Stimulated activated CD8-positive, alpha-beta memory T cell treated with anti-CD3 and anti-CD28 coated beads, Interleukin-4, amount 100 ng/mL, for 48 hours (primary cell): ENCODE measurements around the gene TCIRG1.
"Not testable (repeated sequence)": the region's sequence is repeated elsewhere in the genome, so short reads cannot be mapped to it uniquely, and the experiment has no call there.

Experiments used
- DNase-seq: peaks from one replicate; pipeline ENCODE4 v3.0.0-alpha.2; 2020

The TCIRG1 gene, protein sequence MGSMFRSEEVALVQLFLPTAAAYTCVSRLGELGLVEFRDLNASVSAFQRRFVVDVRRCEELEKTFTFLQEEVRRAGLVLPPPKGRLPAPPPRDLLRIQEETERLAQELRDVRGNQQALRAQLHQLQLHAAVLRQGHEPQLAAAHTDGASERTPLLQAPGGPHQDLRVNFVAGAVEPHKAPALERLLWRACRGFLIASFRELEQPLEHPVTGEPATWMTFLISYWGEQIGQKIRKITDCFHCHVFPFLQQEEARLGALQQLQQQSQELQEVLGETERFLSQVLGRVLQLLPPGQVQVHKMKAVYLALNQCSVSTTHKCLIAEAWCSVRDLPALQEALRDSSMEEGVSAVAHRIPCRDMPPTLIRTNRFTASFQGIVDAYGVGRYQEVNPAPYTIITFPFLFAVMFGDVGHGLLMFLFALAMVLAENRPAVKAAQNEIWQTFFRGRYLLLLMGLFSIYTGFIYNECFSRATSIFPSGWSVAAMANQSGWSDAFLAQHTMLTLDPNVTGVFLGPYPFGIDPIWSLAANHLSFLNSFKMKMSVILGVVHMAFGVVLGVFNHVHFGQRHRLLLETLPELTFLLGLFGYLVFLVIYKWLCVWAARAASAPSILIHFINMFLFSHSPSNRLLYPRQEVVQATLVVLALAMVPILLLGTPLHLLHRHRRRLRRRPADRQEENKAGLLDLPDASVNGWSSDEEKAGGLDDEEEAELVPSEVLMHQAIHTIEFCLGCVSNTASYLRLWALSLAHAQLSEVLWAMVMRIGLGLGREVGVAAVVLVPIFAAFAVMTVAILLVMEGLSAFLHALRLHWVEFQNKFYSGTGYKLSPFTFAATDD

DNA sequence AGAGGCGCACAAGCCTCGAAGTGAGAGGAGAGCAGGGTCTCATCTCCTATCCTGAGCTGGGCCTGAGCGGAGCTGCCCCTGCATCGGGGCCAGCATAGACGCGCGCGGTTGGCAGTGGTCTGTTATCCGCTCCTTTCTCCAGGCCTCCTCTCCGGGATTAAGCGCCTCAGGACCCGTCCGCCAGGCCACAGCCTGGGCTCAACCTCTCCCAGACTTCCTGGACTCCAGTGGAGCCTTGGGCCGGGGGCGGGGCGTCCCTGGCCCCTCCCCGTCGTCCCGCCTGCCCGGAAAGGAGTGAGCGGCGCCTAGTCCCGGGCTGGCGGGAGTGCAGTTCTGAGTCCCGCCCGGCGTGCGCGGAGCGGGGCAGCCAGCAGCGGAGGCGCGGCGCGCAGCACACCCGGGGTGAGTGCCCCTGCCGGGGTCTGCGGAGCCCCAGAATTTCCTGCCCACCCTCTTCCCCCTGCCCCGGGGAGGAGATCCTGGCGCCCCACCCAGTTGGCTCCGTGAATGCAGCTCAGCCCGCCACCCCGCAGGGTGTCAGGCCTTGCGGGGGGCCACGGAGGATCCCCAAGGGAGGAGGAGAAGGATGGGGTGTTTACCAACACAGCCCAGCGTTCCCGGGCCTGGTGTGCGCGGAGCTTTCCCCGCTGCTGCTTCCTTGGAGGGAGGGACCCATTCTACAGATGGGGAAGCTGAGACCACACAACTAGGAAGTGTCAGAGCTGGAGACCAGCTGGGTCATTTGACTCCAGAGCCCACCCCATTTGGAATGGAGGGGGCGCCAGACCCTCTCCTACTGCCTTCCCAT is at the start of gene TCIRG1:
Gene TCIRG1, plus strand, starts transcription at position 308 of the 808 bp plus-strand sequence. CDS start 2,247 bp downstream, outside the sequence.
- peak; percentile 81 for DNase-seq

DNA sequence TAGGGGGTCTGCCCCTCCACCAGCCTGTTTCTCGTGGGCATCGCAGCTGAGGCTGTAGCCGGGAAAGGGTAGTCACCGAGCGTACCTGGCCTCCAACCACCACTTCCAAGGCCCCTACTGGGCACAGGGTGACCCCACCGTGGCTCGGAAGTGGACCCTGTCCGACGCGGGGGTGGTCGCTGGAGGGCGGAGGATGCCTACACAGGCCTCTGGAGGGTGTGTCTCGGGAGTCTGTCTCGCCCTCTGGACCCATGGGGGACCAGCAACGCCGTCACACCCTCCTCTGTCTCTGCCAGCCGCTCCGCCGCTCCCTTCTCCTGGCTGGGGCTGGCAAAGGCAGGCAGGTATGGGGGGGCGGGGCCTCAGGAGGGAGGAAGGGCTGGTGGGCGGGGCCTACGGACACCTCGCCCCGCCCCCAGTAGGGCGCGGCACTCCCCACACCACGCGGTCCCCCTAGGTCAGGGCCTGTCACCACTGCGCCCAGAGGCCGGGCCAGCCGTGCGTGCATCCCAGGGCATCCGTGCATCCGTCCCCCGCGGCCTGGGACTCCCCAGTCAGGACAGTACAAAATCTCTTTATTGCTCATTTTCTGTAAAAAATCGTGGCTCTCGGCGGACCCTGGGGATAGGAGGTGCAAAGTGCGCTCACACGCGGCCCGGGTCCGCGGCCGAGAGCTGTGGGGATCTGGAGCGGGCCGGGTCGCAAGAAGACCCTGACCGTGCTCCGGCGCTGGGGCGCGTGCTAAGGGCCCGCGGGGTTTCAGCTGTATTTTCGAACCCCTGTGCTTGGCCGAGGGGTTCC is 48.1 kb upstream of the TCIRG1 start:
- not testable (repeated sequence) for DNase-seq

DNA sequence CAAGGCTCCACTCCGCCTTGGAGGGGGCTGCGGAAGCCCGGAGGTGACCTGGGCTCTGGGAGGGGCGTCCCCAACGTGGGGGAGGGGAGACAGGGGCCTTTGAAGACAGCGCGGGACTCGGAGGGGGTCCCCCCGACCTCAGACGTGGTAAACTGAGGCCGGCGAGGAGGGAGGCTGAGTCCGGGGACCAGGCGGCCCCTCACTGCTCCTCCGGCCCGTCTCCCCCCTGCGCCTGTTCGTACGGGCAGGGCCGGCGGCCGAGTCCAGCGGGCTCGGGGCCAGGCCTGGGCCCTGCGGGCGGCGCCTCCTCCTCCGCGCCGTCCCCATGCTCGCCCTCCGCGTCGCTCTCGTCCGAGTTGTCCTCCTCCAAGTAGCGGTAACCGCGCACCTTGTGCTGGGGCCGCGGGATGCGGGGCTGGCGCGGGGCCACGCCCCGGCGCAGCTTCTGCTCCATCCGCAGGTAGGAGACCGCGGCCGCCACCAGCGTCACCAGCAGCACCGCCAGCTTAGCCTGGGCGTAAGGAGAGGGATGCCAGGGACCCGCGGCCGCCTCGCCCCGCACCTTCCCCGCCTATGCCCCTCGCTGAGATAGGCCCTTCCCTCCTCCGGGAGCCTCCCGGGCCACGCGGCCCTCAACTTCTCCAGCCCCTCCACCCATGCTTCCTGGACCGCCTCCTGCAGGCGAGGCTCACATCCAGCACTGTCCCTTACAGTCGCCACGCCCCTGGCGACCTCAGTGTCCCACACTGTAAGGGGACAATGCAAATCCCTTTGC is 47.3 kb upstream of the TCIRG1 start:
- not testable (repeated sequence) for DNase-seq

DNA sequence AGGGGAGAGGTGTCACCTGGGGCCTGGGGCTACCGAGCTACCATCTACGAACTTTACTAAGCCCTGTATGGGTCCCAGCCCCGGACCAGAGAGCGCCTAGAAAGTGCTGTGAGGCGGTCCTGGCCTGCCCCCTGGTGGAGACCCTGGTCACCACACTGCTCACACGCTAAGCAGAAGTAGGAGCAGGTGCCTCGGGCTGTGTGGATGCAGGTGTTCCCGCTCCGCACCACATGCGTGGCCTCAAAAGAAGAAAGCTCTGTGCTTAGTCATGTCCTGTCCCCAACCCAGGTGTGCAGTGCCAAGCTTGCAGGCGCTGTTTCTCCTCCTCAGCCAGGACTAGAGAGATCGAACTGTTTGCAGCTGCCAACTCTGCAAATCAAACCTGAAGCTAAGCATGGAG is 45.0 kb upstream of the TCIRG1 start:
- peak; percentile 59 for DNase-seq

DNA sequence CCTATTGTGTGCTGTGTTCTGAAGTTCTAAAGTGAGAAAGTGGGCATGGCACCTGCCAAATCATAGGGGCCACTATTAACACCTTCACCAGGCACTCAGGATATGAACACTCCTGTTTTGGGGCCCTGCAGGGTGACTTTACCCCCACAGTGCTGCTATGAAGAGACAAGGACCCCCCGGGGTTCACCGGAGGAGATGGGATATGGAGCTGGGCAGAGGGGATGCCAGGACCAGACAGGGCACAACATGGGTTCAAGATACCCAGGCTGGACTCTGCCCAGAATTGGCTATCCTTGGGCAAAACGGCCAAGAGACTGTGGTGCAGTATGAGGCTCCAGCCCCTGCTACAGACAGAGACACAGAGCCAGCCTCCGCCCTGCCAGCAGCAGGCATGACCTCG is 44.4 kb upstream of the TCIRG1 start:
- DNase-seq: not testable (repeated sequence)

DNA sequence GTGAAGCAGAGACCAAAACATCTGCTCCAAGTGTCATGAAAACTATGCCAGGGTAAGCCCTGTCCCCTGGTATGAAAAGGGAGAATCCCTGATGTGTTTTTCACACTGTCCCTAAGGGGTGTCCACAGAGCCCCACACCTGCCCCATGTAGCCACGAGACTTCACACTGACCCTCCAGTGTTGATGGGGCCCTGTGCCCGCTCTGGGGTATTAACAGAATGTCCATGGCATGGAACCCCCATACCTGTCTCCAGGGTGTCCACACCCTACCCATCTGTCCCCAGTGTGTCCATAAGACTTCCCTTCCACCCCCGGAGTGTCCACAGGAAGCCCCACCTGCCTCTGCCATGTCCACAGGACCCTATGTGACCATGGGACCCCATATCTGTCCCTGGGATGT is 43.7 kb upstream of the TCIRG1 start:
- DNase-seq: not testable (repeated sequence)

DNA sequence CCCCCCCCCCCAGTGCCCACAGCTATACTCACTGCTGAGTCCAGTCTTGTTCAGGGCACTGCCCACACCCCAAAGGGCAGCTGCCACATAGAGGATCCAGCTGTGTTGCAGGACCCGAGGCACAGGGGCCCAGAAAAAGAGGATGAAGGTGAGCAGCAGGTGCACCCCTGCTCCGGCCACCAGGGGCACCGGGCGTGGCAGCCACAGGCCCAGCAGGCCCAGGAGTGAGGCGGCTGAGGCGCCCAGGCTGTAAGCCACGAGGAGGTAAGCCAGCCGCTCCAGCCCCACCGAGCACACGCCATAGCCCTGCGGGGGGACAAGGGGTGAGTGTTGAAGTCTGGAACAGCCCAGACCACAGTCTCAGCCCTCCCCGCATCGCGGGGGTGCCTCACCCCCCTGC is 43.2 kb upstream of the TCIRG1 start:
- not testable (repeated sequence) for DNase-seq

DNA sequence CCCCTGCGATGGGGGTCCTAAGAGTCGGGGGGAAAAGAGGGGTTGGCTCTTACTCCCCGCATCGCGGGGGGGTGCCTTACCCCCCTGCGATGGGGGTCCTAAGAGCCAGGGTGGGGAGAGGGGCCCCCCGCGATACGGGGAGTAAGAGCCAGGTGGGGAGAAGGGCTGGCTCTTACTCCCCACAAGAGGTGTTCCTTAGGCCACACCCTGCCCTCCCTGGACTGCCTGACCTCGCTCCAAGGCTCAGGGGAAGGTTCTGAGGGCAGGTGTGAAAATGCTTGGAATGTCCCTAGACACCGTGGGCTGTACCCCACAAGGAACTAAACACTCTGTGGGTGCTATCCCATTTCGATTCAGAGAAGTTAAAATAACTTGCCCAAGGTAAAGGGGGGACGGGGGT is 42.8 kb upstream of the TCIRG1 start:
- no peak for DNase-seq

DNA sequence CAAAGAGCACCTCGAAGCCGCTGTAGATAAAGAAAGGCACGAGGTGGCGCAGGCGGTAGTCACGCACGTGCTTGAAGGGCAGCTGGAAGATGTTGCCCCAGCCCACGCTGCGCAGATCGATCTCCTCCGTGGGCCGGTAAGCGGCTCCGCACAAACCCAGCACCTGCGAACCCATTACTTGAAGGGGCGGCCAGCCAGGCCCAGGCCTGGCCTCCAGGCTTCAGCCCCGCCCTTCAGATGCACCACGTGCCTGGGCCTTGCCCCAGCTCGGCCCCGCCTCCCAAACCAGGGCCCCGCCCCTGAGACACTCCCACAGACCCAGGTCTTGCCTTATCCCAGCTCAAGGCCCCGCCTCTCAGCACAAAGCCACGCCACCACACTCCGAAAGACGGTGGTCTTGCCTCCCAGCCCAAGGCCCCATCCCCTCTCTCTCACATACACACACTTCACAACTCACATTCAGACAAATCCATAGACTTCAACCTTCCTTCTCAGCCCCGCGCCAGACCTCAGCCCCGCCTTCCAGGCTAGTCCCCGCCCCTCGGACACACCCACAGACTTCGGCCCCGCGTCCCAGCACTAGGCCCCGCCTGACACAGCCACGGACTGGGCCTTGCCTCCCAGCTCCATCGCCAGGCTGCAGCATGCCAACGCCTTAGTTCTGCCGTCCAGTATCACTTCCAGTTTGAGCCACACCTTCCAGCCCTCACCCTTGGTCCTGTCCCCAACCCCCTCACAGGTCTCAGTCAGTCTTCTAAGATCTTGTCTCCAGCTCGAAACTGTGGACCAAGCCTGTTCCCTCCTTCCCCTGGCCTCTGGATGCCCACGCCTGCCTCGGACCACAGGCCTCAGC is 42.0 kb upstream of the TCIRG1 start:
- DNase-seq: peak; percentile 74

DNA sequence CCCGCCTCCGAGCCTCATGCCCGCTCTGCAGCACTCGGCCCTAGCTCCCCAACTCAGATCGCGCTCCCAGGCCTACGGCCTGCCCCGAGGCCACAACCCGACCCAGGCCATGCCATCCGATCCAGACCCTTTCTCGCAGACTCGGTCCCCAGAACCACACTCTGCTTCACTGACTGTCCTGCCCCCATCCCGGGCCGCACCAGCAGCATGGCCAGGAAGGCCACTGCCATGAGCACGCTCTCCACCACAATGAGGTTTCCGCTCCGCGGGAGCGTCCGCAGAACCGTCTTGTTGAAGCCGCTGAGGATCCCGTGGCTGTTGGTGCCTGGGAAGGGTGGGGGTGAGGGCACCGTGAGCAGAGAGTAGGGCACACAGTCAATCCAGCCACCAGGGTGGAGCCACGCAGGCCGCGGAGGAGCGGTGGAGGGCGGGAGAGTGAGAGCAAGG is 41.3 kb upstream of the TCIRG1 start:
- DNase-seq: no peak

DNA sequence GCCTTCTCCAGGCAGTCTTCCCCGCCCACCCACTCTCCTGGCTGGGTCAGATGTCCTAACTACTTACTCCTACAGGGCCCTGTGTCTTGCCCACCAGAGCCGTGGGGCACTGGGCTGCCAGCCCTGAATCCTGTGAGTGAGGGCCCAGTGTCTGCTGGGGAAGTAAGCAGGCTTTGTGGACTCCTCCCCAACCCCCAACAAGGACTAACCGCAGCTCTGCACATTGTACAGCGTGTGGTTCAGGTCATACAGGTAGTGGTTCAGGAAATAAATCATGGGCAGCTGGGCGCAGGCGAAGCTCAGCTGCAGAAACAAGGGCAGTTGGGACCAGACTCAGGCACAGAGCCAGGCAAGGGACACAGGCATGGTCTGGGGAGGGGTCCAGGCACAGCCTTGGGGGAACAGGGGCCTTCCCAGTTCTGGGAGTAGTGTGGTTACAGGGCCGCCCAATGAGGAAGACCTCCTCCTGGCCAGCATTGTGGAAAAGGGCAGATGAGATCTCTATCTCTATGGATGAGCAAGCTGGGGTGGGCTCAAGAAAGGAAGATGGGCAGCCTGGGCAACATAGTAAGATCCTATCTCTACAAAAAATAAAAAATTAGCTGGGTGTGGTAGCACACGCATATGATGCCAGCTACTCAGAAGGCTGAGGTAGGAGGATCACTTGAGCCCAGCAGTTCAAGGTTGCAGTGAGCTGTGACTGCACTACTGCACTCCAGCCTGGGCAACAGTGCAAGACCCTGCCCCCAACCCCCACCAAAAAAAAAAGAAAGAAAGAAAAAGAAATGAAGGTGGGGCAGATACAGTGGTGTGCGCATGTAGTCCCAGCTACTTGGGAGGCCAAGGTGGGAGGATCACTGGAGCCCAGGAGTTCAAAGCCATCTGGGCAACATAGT is 40.4 kb upstream of the TCIRG1 start:
- no peak for DNase-seq

DNA sequence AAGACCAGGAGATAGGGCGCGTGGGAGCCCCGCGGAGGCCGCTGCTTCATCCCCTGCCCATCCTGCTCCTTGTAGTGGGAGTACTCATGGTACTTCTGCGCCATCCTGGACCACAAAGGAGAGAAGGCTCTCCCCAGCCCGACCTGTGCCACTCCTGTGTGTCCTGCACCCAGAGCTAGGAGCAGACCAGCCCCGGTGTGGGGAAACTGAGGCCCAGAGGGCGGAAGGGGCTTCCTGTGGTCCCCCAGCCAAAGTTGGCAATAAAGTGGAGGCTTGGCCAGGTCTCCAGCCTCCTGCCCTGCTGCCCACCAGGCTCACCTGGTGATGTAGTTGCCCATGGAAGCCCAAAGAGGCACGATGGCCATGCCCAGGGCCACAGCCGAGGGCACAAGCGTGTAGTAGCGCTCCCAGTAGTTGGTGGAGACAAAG is 39.6 kb upstream of the TCIRG1 start:
- DNase-seq: no peak

DNA sequence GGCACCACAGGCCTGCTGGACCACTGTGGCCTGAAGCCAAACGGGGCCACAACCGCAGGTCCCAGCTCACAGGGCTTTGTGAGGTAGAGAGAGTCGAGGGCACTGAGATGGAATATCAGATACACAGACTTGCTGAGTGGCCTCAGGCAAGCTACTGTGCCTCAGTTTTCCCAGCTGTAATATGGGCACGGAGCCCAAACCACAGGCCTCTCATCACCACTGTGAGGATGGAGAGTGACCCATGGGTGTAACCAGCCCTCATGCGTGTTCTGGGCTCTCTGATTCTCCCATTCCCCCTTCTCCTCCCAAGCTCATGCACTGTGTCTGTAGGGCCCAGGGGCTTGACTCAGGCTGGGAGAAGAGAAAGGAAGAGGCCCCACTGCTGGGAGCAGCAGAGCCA is 39.1 kb upstream of the TCIRG1 start:
- DNase-seq: no peak

DNA sequence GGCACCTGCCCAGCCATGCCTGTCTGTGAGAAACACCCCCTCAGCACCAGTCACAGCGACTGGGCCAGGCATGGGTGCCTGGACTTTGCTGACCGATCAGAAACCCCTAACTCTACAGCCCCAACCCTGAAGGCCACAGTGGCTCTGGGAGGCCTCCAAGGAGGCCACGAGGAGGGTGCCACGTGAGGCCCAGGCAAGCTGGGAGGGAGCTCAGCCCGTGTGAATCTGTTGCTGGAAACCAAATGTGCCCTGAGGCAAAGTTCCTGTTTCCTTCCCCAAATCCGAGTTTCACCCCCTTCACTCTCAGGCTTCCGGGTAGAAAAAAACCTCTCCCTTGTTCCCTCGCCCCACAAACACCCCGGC is 36.3 kb upstream of the TCIRG1 start:
- no peak for DNase-seq

DNA sequence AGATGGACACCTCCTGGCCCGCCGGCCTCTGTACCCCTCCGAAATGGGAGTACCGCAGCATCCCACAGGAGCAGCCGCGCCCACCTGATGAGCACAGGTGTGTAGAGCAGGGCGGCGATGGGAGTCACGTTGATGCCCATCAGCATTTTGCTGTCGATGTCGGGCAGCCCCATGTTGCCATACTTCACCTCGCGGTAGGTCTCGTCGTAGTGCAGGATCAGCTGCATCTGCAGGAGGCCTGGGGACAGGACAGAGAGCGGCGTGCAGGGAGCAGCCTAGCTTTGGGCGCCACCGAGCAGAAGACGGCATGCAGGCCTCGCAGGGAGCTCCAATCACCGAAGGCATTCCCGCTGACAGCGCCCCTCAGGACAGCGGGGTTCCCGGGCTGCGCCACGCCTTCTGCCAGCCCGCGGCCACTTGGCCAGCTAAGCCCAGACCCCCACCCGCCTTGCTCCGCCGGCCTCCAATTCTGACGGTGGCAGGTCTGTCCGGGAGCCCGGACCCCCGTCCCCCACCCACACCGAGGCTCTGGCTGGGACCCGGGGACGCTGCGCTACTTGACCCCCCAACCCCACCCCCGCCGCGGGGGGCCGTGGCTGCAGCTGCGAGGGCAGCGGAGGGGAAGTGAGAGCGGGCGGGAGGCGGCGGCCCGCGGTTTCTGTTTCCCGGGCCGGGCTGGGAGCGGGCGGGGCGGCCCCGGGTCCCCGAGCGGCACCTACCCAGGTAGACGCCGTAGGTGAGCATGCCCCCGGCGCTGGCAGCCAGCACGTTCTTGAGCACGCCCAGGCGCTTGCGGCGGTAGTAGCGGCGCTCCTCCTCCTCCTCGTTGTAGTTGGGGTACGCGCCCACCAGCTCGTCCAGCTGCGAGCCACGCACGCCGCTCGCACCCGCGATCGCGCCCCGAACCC is 35.6 kb upstream of the TCIRG1 start:
- peak; percentile 59 for DNase-seq

DNA sequence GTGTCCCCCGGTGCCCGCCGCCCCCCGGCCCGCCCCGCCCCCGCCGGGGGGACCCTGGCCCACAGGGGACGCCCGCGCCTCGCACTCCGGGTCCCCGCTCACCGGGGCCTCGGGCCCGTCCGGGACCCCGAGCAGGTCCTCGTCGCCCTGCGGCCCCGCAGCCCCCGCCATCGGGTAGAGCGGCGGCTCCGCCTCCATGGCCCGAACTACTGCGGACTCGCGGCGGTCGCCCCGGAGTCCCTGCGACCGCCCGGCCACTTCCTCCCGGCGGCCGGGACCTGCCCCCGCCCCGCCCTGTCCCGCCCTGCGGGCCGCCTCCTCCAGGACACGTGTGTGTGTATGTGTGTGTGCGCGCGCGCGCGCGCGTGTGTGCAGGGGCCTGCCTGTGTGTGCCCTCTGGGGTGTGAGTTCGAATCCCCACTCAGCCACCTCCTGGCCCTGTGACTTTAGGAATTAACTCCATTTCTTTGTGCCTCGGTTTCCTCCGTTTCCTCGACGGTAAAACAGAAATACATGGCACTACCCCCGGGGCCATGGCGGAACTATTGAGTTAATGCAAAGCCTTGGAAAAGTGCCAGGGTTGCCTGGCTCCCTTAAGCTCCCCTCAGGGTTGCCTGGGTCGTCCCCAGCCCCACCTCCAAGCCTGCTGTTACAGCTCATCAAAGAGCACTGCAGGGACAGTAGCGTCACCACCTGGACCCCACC is 34.8 kb upstream of the TCIRG1 start, which contains the start of gene UNC93B1:
Gene UNC93B1, minus strand, starts transcription at position 252 of the 705 bp plus-strand sequence. Its CDS starts 54 bp downstream, at position 198.
- DNase-seq: peak; percentile 87
